ENCODE results near the gene PIGR.

Gene PIGR

GRCh38 chr1:206882555-206882954 is 63.7 kb downstream of the PIGR start:
- no peak for DNase-seq (ENCODE audit: low read depth)
- TF ChIP-seq CTCF (conservative IDR thresholded peaks at IDR 0.05; ENCODE audit: low read depth, low read length) = peak; percentile 20
- no peak overlapping the region for H3K4me3 ChIP-seq (ENCODE audit: low read length)

GRCh38 chr1:206880314-206880713 is 66.0 kb downstream of the PIGR start:
- TF ChIP-seq CTCF (conservative IDR thresholded peaks at IDR 0.05; ENCODE audit: low read depth, low read length) = no peak
- no peak overlapping the region for H3K4me3 ChIP-seq (ENCODE audit: low read length)
- DNase-seq (ENCODE audit: low read depth) = no peak
